Mucosa of gallbladder (tissue), 1 donor: Measurements from ENCODE around the gene ORAI1. TPM values are rescaled to one million over a fixed set of nuclear protein-coding genes. Genes with fewer than 3 reads are reported as not detected.
A peak's percentile ranks its signal among the peaks of the same experiment; 100 is the strongest.
"Not testable (repeated sequence)": the region's sequence is repeated elsewhere in the genome, so short reads cannot be mapped to it uniquely, and the experiment has no call there.

Experiments
- DNase-seq: peaks from one replicate; pipeline ENCODE4 v3.0.0-alpha.2; 2020; ENCODE audit warnings: low spot score
- total RNA-seq: library from RNA; stranded (reverse); gene quantifications from one replicate; pipeline ENCODE4 v1.2.1, GENCODE V29; 2021
- donor health status: DM: no; HTN: no; CAD: no.

Gene ORAI1
- total RNA-seq, 1 donor from 2014 or later: 28.9 TPM

DNA sequence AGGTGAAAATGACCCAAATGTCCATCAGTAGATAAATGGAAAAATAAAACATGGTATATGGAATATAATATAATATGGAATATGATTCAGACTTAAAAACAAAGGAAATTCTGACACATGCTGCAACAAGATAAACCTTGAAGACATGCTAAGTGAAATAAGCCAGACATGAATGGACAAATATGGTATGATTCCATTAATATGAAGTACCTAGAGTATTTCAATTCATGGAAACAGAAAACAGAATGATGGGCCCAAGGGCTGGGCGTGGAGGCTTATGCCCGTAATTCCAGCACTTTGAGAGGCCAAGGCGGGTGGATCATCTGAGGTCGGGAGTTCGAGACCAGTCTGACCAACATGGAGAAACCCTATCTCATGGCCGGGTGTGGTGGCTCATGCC lies 22.7 kb upstream of the ORAI1 start:
- no peak for DNase-seq

- DNase-seq: no peak
Measured at GRCh38 chr12:121608301-121608700, 18.0 kb upstream of the ORAI1 start.

- DNase-seq: no peak
Measured at GRCh38 chr12:121610239-121611149, 15.8 kb upstream of the ORAI1 start.

- no peak for DNase-seq
Measured at GRCh38 chr12:121611306-121611705, 15.0 kb upstream of the ORAI1 start.

DNA sequence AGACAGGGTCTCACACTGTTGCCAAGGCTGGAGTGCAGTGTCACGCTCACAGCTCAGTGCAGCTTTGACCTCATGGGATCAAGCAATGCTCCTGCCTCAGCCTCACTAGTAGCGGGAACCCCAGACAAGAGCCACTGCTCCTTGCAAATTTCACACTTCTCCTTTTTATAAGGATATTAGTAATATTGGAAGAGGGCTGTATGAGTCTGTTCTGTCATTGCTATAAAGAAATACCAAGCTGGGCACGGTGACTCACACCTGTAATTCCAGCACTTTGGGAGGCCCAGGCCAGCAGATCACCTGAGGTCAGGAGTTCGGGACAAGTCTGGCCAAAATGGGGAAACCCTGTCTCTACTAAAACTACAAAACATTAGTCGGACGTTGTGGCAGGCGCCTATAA lies 12.9 kb upstream of the ORAI1 start:
- DNase-seq: no peak

- DNase-seq: no peak
Measured at GRCh38 chr12:121614872-121615467, 11.4 kb upstream of the ORAI1 start.

- no peak for DNase-seq
Measured at GRCh38 chr12:121618659-121619233, 7.6 kb upstream of the ORAI1 start.

DNA sequence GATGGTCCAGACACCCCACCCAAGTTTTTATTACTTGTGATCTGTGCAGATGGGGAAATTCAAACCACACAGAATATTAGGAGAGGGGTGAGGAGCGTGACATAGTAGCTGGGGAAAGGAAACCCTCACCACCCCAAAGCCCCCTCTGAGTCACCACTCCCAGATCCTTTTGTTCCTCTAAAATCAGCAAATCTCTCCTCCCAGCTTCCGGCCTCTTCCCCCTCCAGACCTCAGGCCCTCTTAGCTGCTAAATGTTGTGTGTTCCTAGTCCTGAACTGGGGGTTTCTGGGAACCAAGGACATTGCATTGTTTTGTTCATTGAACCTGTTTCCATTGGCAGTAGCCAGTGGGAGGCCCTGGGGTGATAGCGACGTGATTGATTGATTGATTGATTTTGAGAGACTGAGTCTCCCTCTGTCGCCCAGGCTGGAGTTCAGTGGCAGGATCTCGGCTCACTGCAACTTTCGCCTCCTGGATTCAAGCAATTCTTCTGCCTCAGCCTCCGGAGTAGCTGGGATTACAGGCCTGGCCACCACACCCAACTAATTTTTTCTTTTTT lies 5.9 kb upstream of the ORAI1 start:
- DNase-seq: no peak

DNA sequence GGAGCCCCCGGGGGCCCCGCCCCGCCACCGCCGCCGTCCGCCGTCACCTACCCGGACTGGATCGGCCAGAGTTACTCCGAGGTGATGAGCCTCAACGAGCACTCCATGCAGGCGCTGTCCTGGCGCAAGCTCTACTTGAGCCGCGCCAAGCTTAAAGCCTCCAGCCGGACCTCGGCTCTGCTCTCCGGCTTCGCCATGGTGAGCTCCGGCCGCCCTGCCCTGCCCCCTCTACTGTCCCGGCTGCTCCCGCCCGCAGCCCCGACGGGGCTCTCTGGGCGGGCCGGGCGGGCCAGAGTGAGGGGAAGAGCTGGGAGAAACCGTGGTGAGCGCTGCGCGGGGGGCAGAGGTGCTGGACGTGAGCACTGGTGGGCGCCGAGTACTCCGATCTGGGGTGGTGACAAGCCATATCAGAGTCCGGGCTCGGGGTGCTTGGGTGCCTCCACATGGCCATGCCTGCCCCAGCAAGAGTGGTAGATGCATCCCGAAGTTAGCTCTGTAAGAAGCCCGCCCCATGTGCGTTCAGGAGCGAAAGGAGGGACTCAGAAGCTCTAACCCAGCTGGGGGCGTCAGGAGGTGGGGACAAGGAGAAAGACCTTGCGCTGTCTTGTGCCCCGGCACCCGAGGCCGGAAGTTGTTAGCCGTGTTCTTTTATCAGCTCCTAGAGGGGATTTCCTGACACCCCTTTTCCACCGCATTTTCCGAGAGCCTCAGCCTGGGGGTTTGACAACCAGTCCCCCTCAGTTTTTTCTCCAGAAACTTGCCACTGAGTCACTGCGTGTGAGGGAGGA lies 717 bp downstream of the ORAI1 start:
- peak; percentile 50 for DNase-seq

DNA sequence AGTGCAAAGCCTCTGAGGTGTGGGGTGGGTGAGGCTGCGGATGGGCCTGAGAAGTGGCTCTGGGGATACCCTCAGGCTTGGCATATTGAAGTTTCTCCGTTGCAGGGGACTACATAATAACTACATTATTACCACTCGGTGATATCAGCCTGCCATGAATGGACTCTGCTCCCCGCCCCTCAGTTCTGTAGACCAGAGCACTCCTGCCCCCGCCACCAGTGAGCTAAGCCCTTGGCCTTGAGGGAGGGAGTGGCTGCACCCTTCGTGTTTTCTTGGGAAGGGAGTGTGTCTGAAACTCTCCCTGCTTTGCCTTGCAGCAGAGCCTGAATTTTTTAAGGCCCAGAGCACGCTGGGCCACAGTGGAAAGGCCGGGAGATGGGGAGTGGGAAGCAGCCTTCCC lies 1.7 kb downstream of the ORAI1 start:
- peak; percentile 27 for DNase-seq

DNA sequence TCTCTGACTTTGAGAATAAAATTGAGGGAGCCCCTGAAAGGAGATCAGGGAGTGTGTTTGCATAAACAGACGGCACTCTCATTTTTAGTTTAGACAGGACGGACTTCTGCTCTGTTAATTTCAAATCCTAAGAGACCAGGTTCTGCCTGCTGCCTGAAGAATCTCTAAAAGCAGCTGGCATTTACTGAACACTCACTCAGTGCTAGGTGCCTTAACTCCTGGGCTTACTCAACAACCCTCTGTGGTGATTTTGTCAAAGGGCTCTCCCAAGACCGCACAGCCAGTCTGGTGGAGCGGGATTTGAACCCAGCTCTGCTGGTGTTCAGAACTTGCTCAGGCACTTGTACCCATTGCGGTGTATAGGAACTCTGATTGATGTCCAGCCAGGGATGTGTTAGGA lies 2.2 kb downstream of the ORAI1 start:
- DNase-seq: no peak

- DNase-seq: no peak
Measured at GRCh38 chr12:121630791-121631355, 4.5 kb downstream of the ORAI1 start.

DNA sequence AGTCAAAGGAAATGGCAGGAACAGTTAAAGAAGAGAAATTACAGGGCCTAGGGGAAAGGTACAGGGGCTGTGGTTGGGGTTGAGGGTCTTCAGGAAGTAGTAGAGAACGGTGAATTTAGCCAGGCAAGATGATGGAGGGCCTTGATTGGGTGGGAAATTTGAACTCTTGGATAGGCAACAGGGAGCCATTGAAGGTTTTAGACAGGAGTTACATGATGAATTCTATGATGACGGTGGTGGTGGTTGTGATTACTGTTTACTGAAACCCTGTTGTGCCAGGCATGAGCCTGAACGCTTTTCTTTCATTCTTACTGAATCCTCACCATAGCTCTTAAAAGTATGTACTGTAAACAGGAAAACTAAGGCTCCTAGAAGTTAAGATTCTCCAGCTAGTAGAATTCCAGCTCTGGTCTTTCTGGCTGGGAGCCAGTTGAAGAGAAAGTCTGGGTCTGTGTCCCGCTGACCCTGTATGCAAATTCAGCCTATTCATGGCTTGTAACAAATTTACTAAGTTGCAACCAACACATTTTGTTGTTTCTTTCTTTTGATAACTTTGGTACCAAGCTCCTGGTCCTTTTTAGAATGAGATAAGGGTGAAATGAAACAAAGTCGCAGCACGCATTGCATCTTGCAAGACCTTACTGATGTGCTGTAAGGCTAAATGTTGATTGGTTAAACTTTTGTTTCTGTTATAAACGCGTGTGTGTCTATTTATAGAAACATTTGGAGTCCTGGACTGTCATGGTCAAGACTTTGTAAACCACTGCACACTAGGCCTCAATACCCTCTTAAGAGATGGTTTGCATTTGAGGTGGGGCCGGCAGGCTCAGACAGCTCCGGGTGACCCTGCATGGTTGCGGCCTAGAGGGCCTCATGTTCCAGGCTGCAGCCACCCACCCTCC lies 6.0 kb downstream of the ORAI1 start:
- no peak for DNase-seq

- not testable (repeated sequence) for DNase-seq
Measured at GRCh38 chr12:121633833-121634196, 7.5 kb downstream of the ORAI1 start.

GRCh38 chr12:121634836-121635235 lies 8.5 kb downstream of the ORAI1 start:
- no peak for DNase-seq

DNA sequence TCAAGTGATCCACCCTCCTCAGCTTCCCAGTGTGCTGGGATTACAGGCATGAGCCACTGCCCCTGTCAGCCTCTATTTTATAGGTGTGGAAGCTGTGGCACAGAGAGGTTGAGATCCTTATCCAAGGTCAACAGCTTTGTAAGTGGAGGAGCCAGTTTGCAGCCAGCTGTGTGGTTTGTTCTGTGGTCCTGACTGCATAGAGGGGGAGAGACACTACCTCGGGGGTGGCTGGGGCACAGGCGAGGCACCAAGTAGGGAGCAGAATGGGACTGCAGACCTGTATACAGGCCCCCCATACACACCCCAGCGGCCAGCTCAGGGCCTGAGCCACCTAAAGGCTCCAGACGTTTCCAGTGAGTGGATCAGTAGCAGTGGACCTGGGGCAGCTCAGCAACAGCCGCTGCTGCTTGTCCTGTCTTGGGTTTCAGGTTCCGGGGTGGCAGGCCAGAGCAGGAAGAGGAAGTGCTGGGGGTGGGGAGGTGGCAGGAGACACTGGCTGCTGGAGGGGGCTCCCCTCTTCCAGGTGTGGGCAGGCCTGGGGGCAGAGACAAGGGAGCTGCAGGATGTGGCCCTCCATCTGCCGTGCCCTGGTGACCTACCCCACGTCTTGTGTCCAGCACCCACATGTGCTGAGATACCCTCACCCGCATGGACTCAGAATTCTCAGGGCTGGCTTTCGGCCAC lies 11.0 kb downstream of the ORAI1 start:
- no peak for DNase-seq

DNA sequence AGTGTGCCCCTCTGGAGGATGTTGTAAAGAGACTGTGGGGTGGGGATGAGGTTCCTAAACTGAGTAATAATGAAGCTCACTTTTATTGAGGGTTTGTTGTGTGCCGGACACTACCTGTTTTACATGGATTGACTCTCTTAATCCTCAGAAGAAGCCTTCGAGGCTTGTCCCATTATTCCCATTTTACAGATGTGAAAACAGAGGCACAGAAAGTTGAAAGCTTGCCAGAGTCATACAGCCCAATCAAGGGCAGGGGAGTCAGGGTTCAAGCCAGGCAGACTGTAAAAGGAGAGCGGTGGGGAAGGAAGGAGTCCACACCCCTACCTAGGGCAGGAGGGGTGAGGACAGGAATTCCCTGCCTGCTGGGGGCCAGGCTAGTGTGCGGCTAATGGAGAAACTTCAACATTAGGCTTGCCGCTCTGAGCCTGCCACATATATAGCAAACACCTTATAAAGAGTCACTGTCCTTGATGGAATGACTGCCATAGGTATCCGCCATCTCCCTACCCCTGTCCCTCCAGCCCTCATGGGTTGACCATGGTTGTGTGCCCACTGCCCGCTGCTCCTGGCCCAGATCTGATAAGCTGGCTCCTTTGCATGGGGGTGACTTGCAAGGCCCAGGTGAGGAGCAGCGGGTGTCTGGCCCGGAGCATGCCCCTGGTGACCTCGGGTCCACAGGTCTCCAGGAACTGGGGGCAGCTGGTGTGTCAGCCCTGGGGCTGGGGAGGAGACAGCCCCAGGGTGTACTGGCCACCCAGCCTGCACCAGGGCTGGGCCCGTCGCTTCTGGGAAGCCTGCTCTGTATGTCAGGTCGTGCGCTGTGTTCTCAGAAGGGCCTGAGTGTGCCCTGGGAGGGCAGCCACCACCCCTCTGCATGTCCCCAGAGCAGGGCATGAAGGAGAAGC lies 12.2 kb downstream of the ORAI1 start:
- no peak for DNase-seq

DNA sequence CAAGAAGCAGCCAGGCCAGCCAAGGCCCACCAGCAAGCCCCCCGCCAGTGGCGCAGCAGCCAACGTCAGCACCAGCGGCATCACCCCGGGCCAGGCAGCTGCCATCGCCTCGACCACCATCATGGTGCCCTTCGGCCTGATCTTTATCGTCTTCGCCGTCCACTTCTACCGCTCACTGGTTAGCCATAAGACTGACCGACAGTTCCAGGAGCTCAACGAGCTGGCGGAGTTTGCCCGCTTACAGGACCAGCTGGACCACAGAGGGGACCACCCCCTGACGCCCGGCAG lies 15.0 kb downstream of the ORAI1 start:
- DNase-seq: no peak

GRCh38 chr12:121648458-121649028 lies 22.2 kb downstream of the ORAI1 start:
- no peak for DNase-seq
